K562 (cell line): Measurements from ENCODE around the gene MICU2. TPM values are rescaled to one million over a fixed set of nuclear protein-coding genes. Genes with fewer than 3 reads are reported as not detected.

ENCODE experiments used
- ATAC-seq: fragments of 200-7000 bp; cut with Tn5 transposase; 3 replicates; pipeline ENCODE4 v1.9.1; 2020; ENCODE audit warnings: moderate library complexity
- BruUV-seq: library from RNA; stranded (reverse); fragments of 400-500 nt; replicated peaks from 2 replicates; lab custom pipeline; 2021; lab: Mats Ljungman, UMichigan
- CTCF ChIA-PET: fragments of 300-600 bp; formaldehyde crosslinking; extraction: SDS; loops from one replicate; lab custom pipeline; 2021; ENCODE audit warnings: low intra/inter-chr PET ratio; lab: Yijun Ruan, JAX
- POLR2A ChIA-PET: fragments of 300-600, 350-650 bp; sonication (Branson Sonifier 250); formaldehyde crosslinking; extraction: SDS; loops from one replicate; lab custom pipeline; 2021; ENCODE audit warnings: antibody characterized with exemption, inconsistent platforms; lab: Yijun Ruan, JAX
- DNase-seq, 4 experiments: peaks; one replicate each; pipeline versions ENCODE4 v3.0.0 to v3.0.0-alpha.2; 2011 to 2018; ENCODE audit warnings: low spot score in 3 of 4, mixed read lengths in 3 of 4; ENCODE audit errors: extremely low read depth in 1 of 4
- FAIRE-seq: peaks from 2 replicates; lab custom pipeline; 2011; peaks lifted over from hg19 to GRCh38; lab: Jason Lieb, UNC
- H2AFZ ChIP-seq: 2 replicates; pipeline ENCODE4 v1.6.0; 2011; ENCODE audit warnings: low read depth, low read length, control low read depth, inconsistent platforms
- H3K27ac ChIP-seq: fragments of 200-600 bp; 3 replicates; pipeline ENCODE4 v1.8.0; 2011; ENCODE audit warnings: low read depth, mild to moderate bottlenecking, control low read depth, inconsistent platforms, low read length, moderate library complexity, mixed read lengths; ENCODE audit errors: extremely low read depth
- H3K27me3 ChIP-seq, 2 experiments: fragments of 300-600 bp in 1 of 2; 2 replicates in 1 of 2; 3 replicates in 1 of 2; pipeline versions ENCODE4 v1.6.0 to v1.8.0; 2011; ENCODE audit warnings: inconsistent platforms in 2 of 2, low read length in 2 of 2, mild to moderate bottlenecking in 1 of 2, mixed read lengths in 1 of 2, moderate library complexity in 1 of 2; ENCODE audit not compliant: control insufficient read depth in 2 of 2, insufficient read depth in 2 of 2
- H3K36me3 ChIP-seq: fragments of 300-600 bp; 3 replicates; pipeline ENCODE4 v1.8.0; 2011; ENCODE audit warnings: mild to moderate bottlenecking, low read length, inconsistent platforms; ENCODE audit not compliant: control insufficient read depth, insufficient read depth
- H3K4me1 ChIP-seq, 2 experiments: fragments of 200-600 bp in 1 of 2; replicated peaks in 1 of 2; 2 replicates in 1 of 2; 3 replicates in 1 of 2; pipeline versions ENCODE4 v1.5.1 to v1.8.0; 2011; ENCODE audit warnings: inconsistent platforms in 2 of 2, low read length in 2 of 2, mild to moderate bottlenecking in 1 of 2, mixed read lengths in 1 of 2, moderate library complexity in 1 of 2; ENCODE audit not compliant: control insufficient read depth in 2 of 2, insufficient read depth in 2 of 2
- H3K4me2 ChIP-seq: 2 replicates; pipeline ENCODE4 v1.6.1; 2011; ENCODE audit warnings: low read length, control low read depth, inconsistent platforms, mixed read lengths; ENCODE audit not compliant: insufficient read depth
- H3K4me3 ChIP-seq: fragments of 200-600 bp; sonication (generic), shearing (Covaris generic); 2 replicates; pipeline ENCODE4 v1.5.1; 2016; ENCODE audit warnings: control low read depth, inconsistent platforms
- H3K79me2 ChIP-seq: fragments of 200-600 bp; 3 replicates; pipeline ENCODE4 v1.8.0; 2011; ENCODE audit warnings: low read length, inconsistent platforms; ENCODE audit not compliant: control insufficient read depth, insufficient read depth
- H3K9ac ChIP-seq, 2 experiments: 2 replicates each; pipeline versions ENCODE4 v1.6.0 to v1.6.1; 2011; ENCODE audit warnings: low read depth in 2 of 2, low read length in 2 of 2, control low read depth in 1 of 2, inconsistent platforms in 1 of 2, mild to moderate bottlenecking in 1 of 2, mixed read lengths in 1 of 2; ENCODE audit not compliant: insufficient read depth in 1 of 2
- H3K9me1 ChIP-seq: one replicate; pipeline ENCODE4 v1.6.0; 2011; ENCODE audit warnings: inconsistent platforms, mild to moderate bottlenecking, low read length, moderate library complexity; ENCODE audit not compliant: control insufficient read depth, insufficient read depth
- H3K9me3 ChIP-seq: replicated peaks from 2 replicates; pipeline ENCODE4 v1.5.1; 2011; ENCODE audit warnings: low read depth, low read length, inconsistent platforms; ENCODE audit not compliant: control insufficient read depth, insufficient read depth
- H4K20me1 ChIP-seq: replicated peaks from 2 replicates; pipeline ENCODE4 v1.6.1; 2011; ENCODE audit warnings: low read length, inconsistent platforms, mixed read lengths; ENCODE audit not compliant: control insufficient read depth, insufficient read depth
- CC2D1A ChIP-seq: fragments of 450-650 bp; IDR thresholded peaks from 2 replicates; pipeline ENCODE4 v1.6.1; 2017; ENCODE audit warnings: mild to moderate bottlenecking
- HNRNPL ChIP-seq: fragments of 200-400 bp; formaldehyde crosslinking; IDR thresholded peaks from 2 replicates; pipeline ENCODE4 v1.6.1; 2017; ENCODE audit warnings: low read depth, mild to moderate bottlenecking, low read length
- KDM5B ChIP-seq: fragments of 200-600 bp; sonication (generic); IDR thresholded peaks from 2 replicates; pipeline ENCODE4 v1.6.1; 2012; ENCODE audit warnings: low read depth, mild to moderate bottlenecking, moderate library complexity, low read length, control low read depth, inconsistent platforms; ENCODE audit not compliant: insufficient replicate concordance
- L3MBTL2 ChIP-seq: fragments of 450-650 bp; IDR thresholded peaks from 2 replicates; pipeline ENCODE4 v1.6.1; 2016; ENCODE audit warnings: mild to moderate bottlenecking, moderate library complexity
- SREBF1 ChIP-seq: fragments of 150-350 bp; IDR thresholded peaks from 2 replicates; pipeline ENCODE4 v1.6.1; 2014; ENCODE audit warnings: antibody characterized with exemption, low read depth, low read length, borderline replicate concordance
- ZNF124 ChIP-seq: sonication (generic); formaldehyde crosslinking; IDR thresholded peaks from 2 replicates; pipeline ENCODE4 v1.8.1; 2022; ENCODE audit warnings: missing genetic modification reagents
- WGBS: fragments of 100-300 bp; shearing (Covaris generic); methylation state at CpG from one replicate; pipeline ENCODE4 v1.1.6; 2016; ENCODE audit warnings: low coverage, mixed read lengths; ENCODE audit not compliant: insufficient coverage; ENCODE audit errors: missing lambda C conversion rate; 5-methylcytosine and 5-hydroxymethylcytosine counted together
- in situ Hi-C: fragments of 300-500 bp; cut with MboI; formaldehyde crosslinking; loops from 4 replicates; pipeline ENCODE4 v1.15.0; 2018; ENCODE audit warnings: inconsistent platforms, mixed read lengths
- intact Hi-C: fragments of 100-400 bp; cut with micrococcal nuclease; formaldehyde crosslinking; loops from 2 replicates; pipeline ENCODE4 v1.14.2; 2022
- polyA plus RNA-seq, 8 experiments: library from polyadenylated mRNA; depleted of rRNA in 4 of 8; stranded (reverse) in 5 of 8; unstranded in 3 of 8; fragments of >200 nt; fragmentation: Nextera tagmentation in 2 of 8; fragmentation: Illumina TruSeq in 1 of 8; extraction: Ambion mirVana in 2 of 8; extraction: Trizol in 1 of 8; gene quantifications; 2 replicates each; pipeline versions ENCODE4 v1.2.1 to v1.2.3, GENCODE V29; 2011 to 2014; ENCODE audit warnings: inconsistent platforms in 1 of 8, missing spikeins in 1 of 8
- total RNA-seq, 7 experiments: library from RNA; depleted of rRNA in 6 of 7; stranded (reverse); fragments of >200 nt in 6 of 7; fragmentation: Illumina TruSeq in 2 of 7; extraction: Trizol in 2 of 7; gene quantifications; 2 replicates each; pipeline versions ENCODE4 v1.2.1 to v1.2.3, GENCODE V29; 2011 to 2021; ENCODE audit warnings: low replicate concordance in 1 of 7
- TF ChIP-seq, protein P1 (sequence below), 3 experiments: fragments of 200-800 bp in 1 of 3; fragments of 250-450 bp in 1 of 3; fragments of 450-650 bp in 1 of 3; sonication (Bioruptor Pico) in 1 of 3; sonication (Bioruptor generic) in 1 of 3; formaldehyde crosslinking in 1 of 3; IDR thresholded peaks; 2 replicates each; pipeline versions ENCODE4 v1.6.1 to v1.8.0; 2016 to 2022; ENCODE audit warnings: mild to moderate bottlenecking in 2 of 3, missing genetic modification characterization in 2 of 3, missing compliant biosample characterization in 1 of 3, moderate library complexity in 1 of 3
- TF ChIP-seq, protein P2 (sequence below): sonication (generic); formaldehyde crosslinking; IDR thresholded peaks from 2 replicates; pipeline ENCODE4 v1.8.0; 2022; ENCODE audit warnings: mild to moderate bottlenecking, missing genetic modification reagents

The MICU2 gene
- total and polyA plus RNA-seq, 9 of the 15 experiments (the other 6 are each of a cell fraction or from before 2014, with no cell fraction given): 9.1 to 41.8 (median 33.4) TPM

DNA sequence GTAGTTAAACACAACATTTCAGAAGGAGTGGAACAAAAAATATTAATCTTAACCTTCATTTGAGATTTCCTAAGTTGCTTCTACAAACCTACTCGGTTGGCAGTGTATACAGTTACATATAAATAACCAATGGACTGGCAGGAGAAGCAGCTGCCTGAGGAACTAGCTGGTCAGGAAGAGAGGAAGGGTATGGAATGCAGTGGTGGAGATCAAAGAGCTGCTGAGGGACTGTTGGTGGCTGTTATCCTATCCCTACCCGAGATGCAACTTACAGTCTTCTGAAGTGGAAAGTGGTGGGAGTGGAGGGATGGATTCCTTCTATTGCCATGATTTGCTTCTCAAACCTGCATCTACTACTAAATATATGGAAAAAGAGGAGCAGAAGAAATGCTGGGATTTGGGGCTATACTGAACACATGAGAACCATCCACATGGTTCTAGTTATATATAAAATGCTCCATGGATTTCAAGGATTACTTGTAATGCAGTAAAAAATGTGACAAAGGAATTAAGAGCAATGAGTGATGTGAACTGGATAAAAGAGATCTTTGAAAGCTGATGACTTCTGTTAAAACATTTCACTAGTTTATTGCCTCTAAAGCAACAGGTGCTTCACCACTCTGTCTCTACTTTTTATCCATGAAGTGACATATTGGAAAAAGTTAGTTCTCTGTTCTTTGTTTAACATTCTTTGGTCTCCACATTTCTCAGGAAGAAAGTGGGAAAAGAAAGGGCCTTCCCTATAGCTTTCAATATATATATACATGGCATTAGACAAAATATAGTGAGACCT lies 29.9 kb downstream of the MICU2 start:
- no peak for FAIRE-seq
- BruUV-seq: no TSS peak
- no peak overlapping the region for H3K27ac ChIP-seq
- H3K9ac ChIP-seq: no peak overlapping the region; a peak in 1 of 4 replicates
- H3K4me1 ChIP-seq: peaks cover 0 to 31% of the 10 kb centered on the region in 2 experiments; a peak in 3 of 5 replicates
- no peak overlapping the region for H2AFZ ChIP-seq
- CTCF ChIA-PET: no interaction called here
- intact Hi-C loops: no loop called here
- in situ Hi-C loops: no loop called here
- no peak overlapping the region for H3K4me2 ChIP-seq
- H3K9me3 ChIP-seq: no peaks in the 10 kb centered on the region
- H3K9me1 ChIP-seq: no peaks in the 10 kb centered on the region
- H4K20me1 ChIP-seq: no peaks in the 10 kb centered on the region
- no peaks in the 10 kb centered on the region for H3K36me3 ChIP-seq
- ATAC-seq: no peak
- no peak for DNase-seq
- H3K4me3 ChIP-seq: no peak overlapping the region
- H3K79me2 ChIP-seq: peaks cover 34% of the 10 kb centered on the region
- WGBS: 46% methylated on average over 2 of the region's 2 CpGs
- POLR2A ChIA-PET: no interaction called here
- H3K27me3 ChIP-seq: no peaks in the 10 kb centered on the region
- TF ChIP-seq, protein P1, sequence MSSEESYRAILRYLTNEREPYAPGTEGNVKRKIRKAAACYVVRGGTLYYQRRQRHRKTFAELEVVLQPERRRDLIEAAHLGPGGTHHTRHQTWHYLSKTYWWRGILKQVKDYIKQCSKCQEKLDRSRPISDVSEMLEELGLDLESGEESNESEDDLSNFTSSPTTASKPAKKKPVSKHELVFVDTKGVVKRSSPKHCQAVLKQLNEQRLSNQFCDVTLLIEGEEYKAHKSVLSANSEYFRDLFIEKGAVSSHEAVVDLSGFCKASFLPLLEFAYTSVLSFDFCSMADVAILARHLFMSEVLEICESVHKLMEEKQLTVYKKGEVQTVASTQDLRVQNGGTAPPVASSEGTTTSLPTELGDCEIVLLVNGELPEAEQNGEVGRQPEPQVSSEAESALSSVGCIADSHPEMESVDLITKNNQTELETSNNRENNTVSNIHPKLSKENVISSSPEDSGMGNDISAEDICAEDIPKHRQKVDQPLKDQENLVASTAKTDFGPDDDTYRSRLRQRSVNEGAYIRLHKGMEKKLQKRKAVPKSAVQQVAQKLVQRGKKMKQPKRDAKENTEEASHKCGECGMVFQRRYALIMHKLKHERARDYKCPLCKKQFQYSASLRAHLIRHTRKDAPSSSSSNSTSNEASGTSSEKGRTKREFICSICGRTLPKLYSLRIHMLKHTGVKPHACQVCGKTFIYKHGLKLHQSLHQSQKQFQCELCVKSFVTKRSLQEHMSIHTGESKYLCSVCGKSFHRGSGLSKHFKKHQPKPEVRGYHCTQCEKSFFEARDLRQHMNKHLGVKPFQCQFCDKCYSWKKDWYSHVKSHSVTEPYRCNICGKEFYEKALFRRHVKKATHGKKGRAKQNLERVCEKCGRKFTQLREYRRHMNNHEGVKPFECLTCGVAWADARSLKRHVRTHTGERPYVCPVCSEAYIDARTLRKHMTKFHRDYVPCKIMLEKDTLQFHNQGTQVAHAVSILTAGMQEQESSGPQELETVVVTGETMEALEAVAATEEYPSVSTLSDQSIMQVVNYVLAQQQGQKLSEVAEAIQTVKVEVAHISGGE (CRISPR knock-in tag; IDR thresholded peaks at IDR 0.05): no peak
- TF ChIP-seq KDM5B (no peak), L3MBTL2 (no peak), ZNF124 (no peak), SREBF1 (no peak), CC2D1A (no peak), HNRNPL (no peak)
- TF ChIP-seq, protein P2, sequence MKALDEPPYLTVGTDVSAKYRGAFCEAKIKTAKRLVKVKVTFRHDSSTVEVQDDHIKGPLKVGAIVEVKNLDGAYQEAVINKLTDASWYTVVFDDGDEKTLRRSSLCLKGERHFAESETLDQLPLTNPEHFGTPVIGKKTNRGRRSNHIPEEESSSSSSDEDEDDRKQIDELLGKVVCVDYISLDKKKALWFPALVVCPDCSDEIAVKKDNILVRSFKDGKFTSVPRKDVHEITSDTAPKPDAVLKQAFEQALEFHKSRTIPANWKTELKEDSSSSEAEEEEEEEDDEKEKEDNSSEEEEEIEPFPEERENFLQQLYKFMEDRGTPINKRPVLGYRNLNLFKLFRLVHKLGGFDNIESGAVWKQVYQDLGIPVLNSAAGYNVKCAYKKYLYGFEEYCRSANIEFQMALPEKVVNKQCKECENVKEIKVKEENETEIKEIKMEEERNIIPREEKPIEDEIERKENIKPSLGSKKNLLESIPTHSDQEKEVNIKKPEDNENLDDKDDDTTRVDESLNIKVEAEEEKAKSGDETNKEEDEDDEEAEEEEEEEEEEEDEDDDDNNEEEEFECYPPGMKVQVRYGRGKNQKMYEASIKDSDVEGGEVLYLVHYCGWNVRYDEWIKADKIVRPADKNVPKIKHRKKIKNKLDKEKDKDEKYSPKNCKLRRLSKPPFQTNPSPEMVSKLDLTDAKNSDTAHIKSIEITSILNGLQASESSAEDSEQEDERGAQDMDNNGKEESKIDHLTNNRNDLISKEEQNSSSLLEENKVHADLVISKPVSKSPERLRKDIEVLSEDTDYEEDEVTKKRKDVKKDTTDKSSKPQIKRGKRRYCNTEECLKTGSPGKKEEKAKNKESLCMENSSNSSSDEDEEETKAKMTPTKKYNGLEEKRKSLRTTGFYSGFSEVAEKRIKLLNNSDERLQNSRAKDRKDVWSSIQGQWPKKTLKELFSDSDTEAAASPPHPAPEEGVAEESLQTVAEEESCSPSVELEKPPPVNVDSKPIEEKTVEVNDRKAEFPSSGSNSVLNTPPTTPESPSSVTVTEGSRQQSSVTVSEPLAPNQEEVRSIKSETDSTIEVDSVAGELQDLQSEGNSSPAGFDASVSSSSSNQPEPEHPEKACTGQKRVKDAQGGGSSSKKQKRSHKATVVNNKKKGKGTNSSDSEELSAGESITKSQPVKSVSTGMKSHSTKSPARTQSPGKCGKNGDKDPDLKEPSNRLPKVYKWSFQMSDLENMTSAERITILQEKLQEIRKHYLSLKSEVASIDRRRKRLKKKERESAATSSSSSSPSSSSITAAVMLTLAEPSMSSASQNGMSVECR (CRISPR knock-in tag): no peak
